Lower lobe of right lung (tissue), 2 donors: Measurements from ENCODE around the gene DFFA. TPM values are rescaled to one million over a fixed set of nuclear protein-coding genes. Genes with fewer than 3 reads are reported as not detected.
"Not testable (repeated sequence)": the region's sequence is repeated elsewhere in the genome, so short reads cannot be mapped to it uniquely, and the experiment has no call there.

Source experiments
- ATAC-seq, 2 donors: fragments of 200-7000 bp; cut with Tn5 transposase; one replicate each; pipeline ENCODE4 v1.9.1; 2020 to 2022; ENCODE audit warnings: mild to moderate bottlenecking in 2 of 2, moderate library complexity in 2 of 2
- DNase-seq: peaks from one replicate; pipeline ENCODE4 v3.0.0-alpha.2; 2020
- H3K27ac ChIP-seq: fragments of 200-600 bp; one replicate; pipeline ENCODE4 v1.8.0; 2022
- H3K27me3 ChIP-seq: fragments of 200-600 bp; one replicate; pipeline ENCODE4 v1.8.0; 2022; ENCODE audit warnings: low read depth
- H3K36me3 ChIP-seq: fragments of 200-600 bp; one replicate; pipeline ENCODE4 v1.8.0; 2022; ENCODE audit warnings: mild to moderate bottlenecking
- H3K4me1 ChIP-seq: fragments of 200-600 bp; one replicate; pipeline ENCODE4 v1.8.0; 2022
- H3K4me3 ChIP-seq: fragments of 200-600 bp; one replicate; pipeline ENCODE4 v1.8.0; 2022; ENCODE audit warnings: mild to moderate bottlenecking
- H3K9me3 ChIP-seq: fragments of 200-600 bp; one replicate; pipeline ENCODE4 v1.8.0; 2022
- CTCF ChIP-seq: fragments of 200-600 bp; IDR thresholded peaks from one replicate; pipeline ENCODE4 v1.8.0; 2022; ENCODE audit warnings: antibody characterized with exemption, mild to moderate bottlenecking
- intact Hi-C: fragments of 100-400 bp; cut with DNase I; formaldehyde crosslinking; loops from one replicate; pipeline ENCODE4 v1.11.0; 2022
- total RNA-seq: library from RNA; stranded (reverse); fragmentation: NEBNext Ultra II Directional; extraction: Animal tissue kit (Norgen Biotek cat#: 25700); gene quantifications from one replicate; pipeline ENCODE4 v1.2.1, GENCODE V29; 2021
- donor health status: DM: no; HTN: yes; CAD: no; lungs with severe emphysema.

The DFFA gene
- total RNA-seq, 1 donor from 2014 or later: 37.0 TPM

- Histone ChIP-seq H3K27ac (no peak overlapping the region), H3K27me3 (no peaks in the 10 kb centered on the region)
- intact Hi-C loops: loop anchor here (10.0 kb wide), 1 partner anchor 50 kb away; no protein-coding TSS in a partner anchor
Observed at GRCh38 chr1:10424651-10425050, 47.7 kb downstream of the DFFA start.

GRCh38 chr1:10424034-10424433 lies 48.3 kb downstream of the DFFA start:
- intact Hi-C loops: loop anchor here (10.0 kb wide), 1 partner anchor 49 kb away; no protein-coding TSS in a partner anchor

More at GRCh38 chr1:10424651-10425050, 47.7 kb downstream of the DFFA start:
- no peak overlapping the region for H3K4me3 ChIP-seq
- ATAC-seq: no peak
- TF ChIP-seq CTCF: no peak
- peaks cover 3% of the 10 kb centered on the region for H3K4me1 ChIP-seq
- peaks cover 17% of the 10 kb centered on the region for H3K36me3 ChIP-seq
- no peak for DNase-seq
- no peaks in the 10 kb centered on the region for H3K9me3 ChIP-seq

GRCh38 chr1:10421637-10422036 lies 50.7 kb downstream of the DFFA start:
- DNase-seq: no peak
- no peak for TF ChIP-seq CTCF
- H3K27me3 ChIP-seq: no peaks in the 10 kb centered on the region
- H3K4me1 ChIP-seq: no peaks in the 10 kb centered on the region
- H3K36me3 ChIP-seq: peaks cover 47% of the 10 kb centered on the region
- intact Hi-C loops: loop anchor here (10.0 kb wide), 1 partner anchor 47 kb away; no protein-coding TSS in a partner anchor
- H3K4me3 ChIP-seq: no peak overlapping the region
- no peak for ATAC-seq
- H3K27ac ChIP-seq: no peak overlapping the region
- no peaks in the 10 kb centered on the region for H3K9me3 ChIP-seq

More at GRCh38 chr1:10424034-10424433, 48.3 kb downstream of the DFFA start:
- TF ChIP-seq CTCF: no peak
- ATAC-seq: no peak
- H3K4me1 ChIP-seq: no peaks in the 10 kb centered on the region
- H3K27ac ChIP-seq: no peak overlapping the region
- DNase-seq: no peak
- no peaks in the 10 kb centered on the region for H3K27me3 ChIP-seq
- H3K36me3 ChIP-seq: peaks cover 23% of the 10 kb centered on the region
- H3K4me3 ChIP-seq: no peak overlapping the region
- no peaks in the 10 kb centered on the region for H3K9me3 ChIP-seq

- intact Hi-C loops: no loop called here
- no peak for TF ChIP-seq CTCF
- Histone ChIP-seq H3K9me3 (no peaks in the 10 kb centered on the region), H3K27ac (no peak overlapping the region), H3K4me1 (no peaks in the 10 kb centered on the region), H3K36me3 (peaks cover 67% of the 10 kb centered on the region), H3K4me3 (no peak overlapping the region), H3K27me3 (no peaks in the 10 kb centered on the region)
- ATAC-seq (no peak), DNase-seq (no peak)
Observed at GRCh38 chr1:10419351-10419750, 53.0 kb downstream of the DFFA start.

GRCh38 chr1:10418741-10419140 lies 53.6 kb downstream of the DFFA start:
- DNase-seq, intact Hi-C loops: not testable (repeated sequence)
- H3K36me3 ChIP-seq: peaks cover 73% of the 10 kb centered on the region

GRCh38 chr1:10415967-10416366 lies 56.4 kb downstream of the DFFA start:
- not testable (repeated sequence) for H3K27ac ChIP-seq

More at GRCh38 chr1:10418741-10419140, 53.6 kb downstream of the DFFA start:
- H3K4me1 ChIP-seq, H3K27me3 ChIP-seq, H3K4me3 ChIP-seq, H3K27ac ChIP-seq, ATAC-seq, H3K9me3 ChIP-seq: not testable (repeated sequence)

More at GRCh38 chr1:10415967-10416366, 56.4 kb downstream of the DFFA start:
- H3K27me3 ChIP-seq, H3K4me1 ChIP-seq, intact Hi-C loops, H3K4me3 ChIP-seq, ATAC-seq, H3K9me3 ChIP-seq, DNase-seq: not testable (repeated sequence)
- H3K36me3 ChIP-seq: peaks cover 97% of the 10 kb centered on the region
